Measurements from ENCODE around the gene CTXND1. TPM values are rescaled to one million over a fixed set of nuclear protein-coding genes. Genes with fewer than 3 reads are reported as not detected.
A peak's percentile ranks its signal among the peaks of the same experiment; 100 is the strongest.

CTXND1 gene
- total RNA-seq, 1 donor from 2014 or later, result not detected

DNA sequence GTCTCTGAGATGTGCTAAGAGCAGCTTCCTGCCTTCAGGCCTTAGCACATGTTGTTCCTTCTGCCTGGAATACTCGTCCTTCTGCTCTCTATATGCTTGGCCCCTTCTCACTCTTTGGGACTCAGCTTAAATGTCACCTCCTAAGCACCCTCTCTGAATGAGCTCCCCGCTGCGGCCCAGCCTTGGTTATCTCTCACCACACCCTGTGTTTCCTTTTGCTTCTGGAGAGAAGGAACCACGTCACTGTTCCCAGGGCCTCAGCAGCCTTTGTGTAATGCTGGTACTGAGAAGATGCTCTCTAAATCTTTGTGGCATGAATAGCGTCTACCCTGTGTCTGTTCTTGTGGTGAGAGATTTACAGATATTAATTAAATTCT, 97.0 kb downstream of the CTXND1 start:
- no peaks in the 10 kb centered on the region for H3K27me3 ChIP-seq (ENCODE audit: control insufficient read depth, insufficient read depth, low read length)
- FAIRE-seq (no peak), DNase-seq (ENCODE audit: low read depth) (no peak)
- TF ChIP-seq, protein P1, sequence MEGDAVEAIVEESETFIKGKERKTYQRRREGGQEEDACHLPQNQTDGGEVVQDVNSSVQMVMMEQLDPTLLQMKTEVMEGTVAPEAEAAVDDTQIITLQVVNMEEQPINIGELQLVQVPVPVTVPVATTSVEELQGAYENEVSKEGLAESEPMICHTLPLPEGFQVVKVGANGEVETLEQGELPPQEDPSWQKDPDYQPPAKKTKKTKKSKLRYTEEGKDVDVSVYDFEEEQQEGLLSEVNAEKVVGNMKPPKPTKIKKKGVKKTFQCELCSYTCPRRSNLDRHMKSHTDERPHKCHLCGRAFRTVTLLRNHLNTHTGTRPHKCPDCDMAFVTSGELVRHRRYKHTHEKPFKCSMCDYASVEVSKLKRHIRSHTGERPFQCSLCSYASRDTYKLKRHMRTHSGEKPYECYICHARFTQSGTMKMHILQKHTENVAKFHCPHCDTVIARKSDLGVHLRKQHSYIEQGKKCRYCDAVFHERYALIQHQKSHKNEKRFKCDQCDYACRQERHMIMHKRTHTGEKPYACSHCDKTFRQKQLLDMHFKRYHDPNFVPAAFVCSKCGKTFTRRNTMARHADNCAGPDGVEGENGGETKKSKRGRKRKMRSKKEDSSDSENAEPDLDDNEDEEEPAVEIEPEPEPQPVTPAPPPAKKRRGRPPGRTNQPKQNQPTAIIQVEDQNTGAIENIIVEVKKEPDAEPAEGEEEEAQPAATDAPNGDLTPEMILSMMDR (IDR thresholded peaks at IDR 0.05; ENCODE audit: insufficient read depth, low read length, severe bottlenecking), result no peak
- no peak overlapping the region for H3K4me3 ChIP-seq (ENCODE audit: low read depth, low read length)
- H3K36me3 ChIP-seq (ENCODE audit: control insufficient read depth, insufficient read depth, low read length), result peaks cover 8% of the 10 kb centered on the region

DNA sequence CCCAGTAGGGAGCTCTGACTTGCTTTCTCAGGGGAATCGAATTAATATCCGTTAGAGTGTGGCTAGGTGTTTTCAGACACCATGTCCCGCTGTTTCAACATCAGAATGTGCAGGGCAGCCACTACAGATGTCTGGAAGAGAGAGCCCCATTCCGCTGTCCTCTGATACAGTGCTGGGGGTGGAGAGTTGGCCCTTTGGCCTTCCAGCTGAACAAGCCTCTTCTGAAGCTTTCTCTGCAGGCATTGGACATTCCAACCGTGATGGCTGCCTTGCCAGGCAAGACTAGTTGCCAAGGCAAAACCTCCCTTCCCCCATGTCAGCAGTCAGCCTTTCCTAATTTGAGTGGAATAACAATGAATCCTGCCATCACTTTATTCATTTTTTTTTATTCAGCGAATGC, 97.7 kb downstream of the CTXND1 start:
- FAIRE-seq (no peak), DNase-seq (ENCODE audit: low read depth) (no peak)
- TF ChIP-seq, protein P1 (IDR thresholded peaks at IDR 0.05; ENCODE audit: insufficient read depth, low read length, severe bottlenecking), result no peak
- Histone ChIP-seq H3K36me3 (ENCODE audit: control insufficient read depth, insufficient read depth, low read length) (peaks cover 3% of the 10 kb centered on the region), H3K4me3 (ENCODE audit: low read depth, low read length) (no peak overlapping the region), H3K27me3 (ENCODE audit: control insufficient read depth, insufficient read depth, low read length) (no peaks in the 10 kb centered on the region)

DNA sequence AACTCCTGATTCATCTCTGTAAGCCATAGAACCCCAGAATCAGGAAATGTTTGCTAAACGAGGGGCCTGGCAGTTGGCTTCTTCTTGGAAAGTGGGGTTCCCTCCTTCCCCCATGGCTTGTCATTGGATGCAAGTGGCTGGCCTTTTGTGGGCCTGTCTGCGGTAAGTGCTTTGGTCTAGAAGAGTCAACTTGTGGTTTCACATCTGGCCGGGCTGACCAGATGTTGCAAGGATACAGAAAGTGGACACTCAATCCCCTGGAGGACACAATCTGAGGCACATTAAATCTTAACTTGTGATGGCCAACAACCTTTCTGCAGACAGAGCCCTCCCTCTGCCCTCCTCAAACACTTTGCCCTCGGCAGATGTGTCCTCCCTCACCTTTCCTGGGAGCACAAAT, 98.1 kb downstream of the CTXND1 start:
- Histone ChIP-seq H3K4me3 (ENCODE audit: low read depth, low read length) (no peak overlapping the region), H3K36me3 (ENCODE audit: control insufficient read depth, insufficient read depth, low read length) (peaks cover 3% of the 10 kb centered on the region), H3K27me3 (ENCODE audit: control insufficient read depth, insufficient read depth, low read length) (no peaks in the 10 kb centered on the region)
- DNase-seq (ENCODE audit: low read depth) (no peak), FAIRE-seq (no peak)
- TF ChIP-seq, protein P1 (IDR thresholded peaks at IDR 0.05; ENCODE audit: insufficient read depth, low read length, severe bottlenecking), result no peak

DNA sequence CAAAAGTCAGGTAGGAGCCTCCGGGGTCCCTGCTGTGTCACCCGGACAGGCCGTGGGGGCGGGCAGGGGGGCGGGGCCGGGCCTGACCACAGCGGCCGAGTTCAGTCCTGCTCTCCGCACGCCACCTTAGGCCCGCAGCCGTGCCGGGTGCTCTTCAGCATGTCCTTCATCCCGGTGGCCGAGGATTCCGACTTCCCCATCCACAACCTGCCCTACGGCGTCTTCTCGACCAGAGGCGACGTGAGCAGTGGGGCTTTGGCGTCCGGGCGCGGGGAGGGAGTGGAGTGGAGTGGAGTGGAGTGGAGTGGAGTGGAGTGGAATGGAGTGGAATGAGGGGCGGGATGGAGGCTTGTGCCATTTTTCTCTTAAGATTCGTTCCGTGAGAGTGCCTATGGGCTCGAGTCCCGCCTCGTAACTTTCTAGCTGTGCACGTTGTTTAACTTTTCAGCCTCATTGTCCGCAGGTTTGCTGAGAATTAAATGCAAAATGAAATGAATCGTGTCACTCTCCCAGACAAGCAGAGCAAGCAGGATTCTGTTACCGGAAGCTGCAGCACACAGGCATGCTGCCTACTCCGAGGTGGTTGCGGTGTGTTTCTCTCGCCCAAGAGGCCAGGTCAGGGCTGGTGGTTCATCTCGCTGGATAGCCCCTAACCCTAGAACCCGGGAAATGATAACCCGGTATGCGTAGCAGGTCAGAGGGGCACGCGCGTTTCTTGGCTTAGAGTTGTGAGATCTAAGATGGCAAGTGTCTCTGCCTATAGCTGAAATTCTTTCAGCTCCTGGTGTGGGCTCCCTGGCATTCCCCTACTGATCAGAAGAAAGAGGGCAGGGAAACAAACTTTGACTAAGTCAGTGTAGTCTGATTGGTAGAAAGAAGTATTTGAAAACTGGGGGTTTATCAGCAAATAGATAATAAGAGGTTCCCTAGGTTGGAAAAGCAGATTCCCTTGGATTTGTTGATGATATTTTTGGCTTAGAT, 98.8 kb downstream of the CTXND1 start, which contains the start of gene FAH:
Gene FAH (plus strand): TSS at position 104 of the 981 bp plus-strand sequence. CDS start 56 bp downstream, at position 160.
- Histone ChIP-seq H3K4me3 (ENCODE audit: low read depth, low read length) (peak within 1 kb of the TSS; percentile 59), H3K27me3 (ENCODE audit: control insufficient read depth, insufficient read depth, low read length) (no peaks in the 10 kb centered on the region), H3K36me3 (ENCODE audit: control insufficient read depth, insufficient read depth, low read length) (peaks cover 3% of the 10 kb centered on the region)
- FAIRE-seq (no peak), DNase-seq (ENCODE audit: low read depth) (peak; percentile 44)
- TF ChIP-seq, protein P1 (IDR thresholded peaks at IDR 0.05; ENCODE audit: insufficient read depth, low read length, severe bottlenecking), result no peak

DNA sequence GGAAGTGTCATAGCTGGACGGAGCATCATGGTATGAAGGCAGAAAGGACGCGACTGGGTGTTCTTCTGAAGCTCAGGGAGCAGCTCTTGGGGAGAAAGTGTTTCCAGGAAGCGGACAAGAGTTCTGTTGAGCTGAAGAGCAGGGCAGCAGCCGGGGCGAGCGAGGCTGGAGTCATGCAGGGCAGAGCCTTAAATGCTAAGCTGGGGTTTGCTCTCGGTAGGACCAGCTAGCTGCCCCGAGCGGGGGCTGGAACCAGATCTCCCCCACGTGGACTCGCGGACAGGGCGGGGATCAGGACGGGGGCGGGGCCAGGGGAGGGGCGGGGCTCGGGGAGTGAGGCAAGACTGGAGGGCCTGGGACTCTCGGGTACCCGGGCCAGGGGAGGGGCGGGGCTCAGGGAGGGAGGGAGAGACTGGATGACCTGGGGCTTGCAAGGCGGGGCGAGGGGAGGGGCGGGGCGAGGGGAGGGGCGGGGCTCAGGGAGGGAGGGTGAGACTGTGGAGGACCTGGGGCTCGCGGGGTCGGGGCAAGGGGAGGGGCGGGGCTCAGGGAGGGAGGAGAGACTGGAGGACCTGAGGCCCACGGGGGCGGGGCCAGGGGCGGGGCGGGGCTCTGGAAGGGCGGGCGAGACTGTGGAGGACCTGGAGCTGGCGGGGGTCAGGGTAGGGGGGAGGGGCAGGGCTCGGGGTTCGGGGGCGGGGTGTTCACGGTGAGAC, 99.7 kb downstream of the CTXND1 start:
- TF ChIP-seq, protein P1 (IDR thresholded peaks at IDR 0.05; ENCODE audit: insufficient read depth, low read length, severe bottlenecking), result no peak
- H3K27me3 ChIP-seq (ENCODE audit: control insufficient read depth, insufficient read depth, low read length), result no peaks in the 10 kb centered on the region
- H3K36me3 ChIP-seq (ENCODE audit: control insufficient read depth, insufficient read depth, low read length), result peaks cover 3% of the 10 kb centered on the region
- DNase-seq (ENCODE audit: low read depth) (peak; percentile 69), FAIRE-seq (no peak)
- H3K4me3 ChIP-seq (ENCODE audit: low read depth, low read length), result peak overlapping the region; percentile 59

All from bronchial epithelial cell (primary cell).